HG03432 (cell line): Measurements from ENCODE around the gene WDR3.

Source experiments
- ATAC-seq: cut with Tn5 transposase; IDR thresholded peaks from one replicate; pipeline ENCODE4 v1.9.1; 2021; ENCODE audit warnings: mild to moderate bottlenecking, moderate library complexity; ENCODE audit not compliant: unreplicated experiment

Gene WDR3

GRCh38 chr1:117942293-117942692 is 12.8 kb downstream of the WDR3 start:
- ATAC-seq, result no peak

GRCh38 chr1:117952386-117952785 is 22.8 kb downstream of the WDR3 start:
- no peak for ATAC-seq

GRCh38 chr1:117959364-117959763 is 29.8 kb downstream of the WDR3 start:
- ATAC-seq, result no peak

- ATAC-seq, result no peak
These were observed 34.9 kb downstream of the WDR3 start for GRCh38 chr1:117964290-117965038.

- ATAC-seq, result no peak
These were observed 37.9 kb downstream of the WDR3 start for GRCh38 chr1:117967477-117967876.

GRCh38 chr1:117967881-117968280 is 38.3 kb downstream of the WDR3 start:
- no peak for ATAC-seq

- no peak for ATAC-seq
These were observed 40.7 kb downstream of the WDR3 start for GRCh38 chr1:117970252-117970651.

GRCh38 chr1:117971777-117972176 is 42.2 kb downstream of the WDR3 start:
- no peak for ATAC-seq

- ATAC-seq, result no peak
These were observed 46.8 kb downstream of the WDR3 start for GRCh38 chr1:117976381-117976780.

- no peak for ATAC-seq
These were observed 52.1 kb downstream of the WDR3 start for GRCh38 chr1:117981455-117982192.

- no peak for ATAC-seq
These were observed 55.7 kb downstream of the WDR3 start for GRCh38 chr1:117985239-117985638.

GRCh38 chr1:117985973-117986372 is 56.4 kb downstream of the WDR3 start:
- peak; percentile 79 for ATAC-seq

- no peak for ATAC-seq
These were observed 74.8 kb downstream of the WDR3 start for GRCh38 chr1:118004312-118004711.

GRCh38 chr1:118007391-118007790 is 77.9 kb downstream of the WDR3 start:
- no peak for ATAC-seq

GRCh38 chr1:118008011-118008410 is 78.5 kb downstream of the WDR3 start:
- no peak for ATAC-seq

- no peak for ATAC-seq
These were observed 83.1 kb downstream of the WDR3 start for GRCh38 chr1:118012515-118013124.

GRCh38 chr1:118013336-118013735 is 83.8 kb downstream of the WDR3 start:
- no peak for ATAC-seq

- no peak for ATAC-seq
These were observed 84.4 kb downstream of the WDR3 start for GRCh38 chr1:118013938-118014337.
